SU-DHL-6 (cell line): ENCODE measurements around the gene NEU1.

ENCODE experiments used
- CTCF ChIP-seq: fragments of 200-600 bp; sonication (generic); IDR thresholded peaks from one replicate; pipeline ENCODE4 v1.5.1; 2017; ENCODE audit warnings: antibody characterized with exemption, mild to moderate bottlenecking, low read length, moderate library complexity; ENCODE audit not compliant: insufficient read depth, poor library complexity, severe bottlenecking
- EZH2phosphoT487 ChIP-seq: fragments of 200-600 bp; sonication (generic), shearing (Covaris generic); conservative IDR thresholded peaks from 2 replicates; pipeline ENCODE4 v1.6.1; 2018; ENCODE audit warnings: mild to moderate bottlenecking, antibody characterized with exemption, low read length, moderate library complexity, mixed read lengths

- TF ChIP-seq CTCF (peak; percentile 44), EZH2phosphoT487 (no peak)
Measured at GRCh38 chr6:31870385-31870921, 7.8 kb upstream of the NEU1 start.
